Endothelial cell of umbilical vein (primary cell): ENCODE data around the gene FAM163A. TPM values are rescaled to one million over a fixed set of nuclear protein-coding genes. Genes with fewer than 3 reads are reported as not detected.

Experiments
- BruUV-seq: library from RNA; stranded (reverse); fragments of 400-500 nt; replicated peaks from 2 replicates; lab custom pipeline; 2021; lab: Mats Ljungman, UMichigan
- CTCF ChIA-PET: fragments of 300-600, 350-600 bp; sonication (Branson Sonifier 250); formaldehyde crosslinking; loops from one replicate; lab custom pipeline; 2021; ENCODE audit warnings: antibody characterized with exemption, inconsistent platforms; lab: Charles Lee
- POLR2A ChIA-PET: fragments of 300-600, 350-600 bp; sonication (Branson Sonifier 250); formaldehyde crosslinking; loops from one replicate; lab custom pipeline; 2021; ENCODE audit warnings: antibody characterized with exemption, inconsistent platforms; lab: Charles Lee
- DNase-seq: peaks from one replicate; pipeline ENCODE4 v3.0.0-alpha.2; 2011; ENCODE audit warnings: low read depth, low spot score
- FAIRE-seq: peaks from 2 replicates; lab custom pipeline; 2011; peaks lifted over from hg19 to GRCh38; lab: Jason Lieb, UNC
- H2AFZ ChIP-seq: 2 replicates; pipeline ENCODE4 v1.6.0; 2012; ENCODE audit warnings: low read depth, low read length, control low read depth, inconsistent platforms
- H3K27ac ChIP-seq: 2 replicates; pipeline ENCODE4 v1.5.1; 2011; ENCODE audit warnings: low read depth, mild to moderate bottlenecking, control low read depth, low read length, moderate library complexity; ENCODE audit not compliant: insufficient read depth
- H3K27me3 ChIP-seq, 2 experiments: 2 replicates each; pipeline versions ENCODE4 v1.6.0 to v1.6.1; 2011; ENCODE audit warnings: low read length in 2 of 2, mixed read lengths in 1 of 2; ENCODE audit not compliant: control insufficient read depth in 2 of 2, insufficient read depth in 2 of 2
- H3K36me3 ChIP-seq, 2 experiments: 2 replicates in 1 of 2; 3 replicates in 1 of 2; pipeline ENCODE4 v1.5.1; 2011; ENCODE audit warnings: low read length in 2 of 2, mild to moderate bottlenecking in 1 of 2, moderate library complexity in 1 of 2; ENCODE audit not compliant: control insufficient read depth in 2 of 2, insufficient read depth in 2 of 2; ENCODE audit errors: extremely low read depth in 1 of 2
- H3K4me1 ChIP-seq: 3 replicates; pipeline ENCODE4 v1.5.1; 2011; ENCODE audit warnings: mild to moderate bottlenecking, low read length; ENCODE audit not compliant: control insufficient read depth, insufficient read depth; ENCODE audit errors: extremely low read depth
- H3K4me2 ChIP-seq: 2 replicates; pipeline ENCODE4 v1.6.1; 2011; ENCODE audit warnings: low read length, control low read depth, mixed read lengths; ENCODE audit not compliant: insufficient read depth
- H3K4me3 ChIP-seq, 3 experiments: fragments of 200-600 bp in 1 of 3; sonication (generic), shearing (Covaris generic) in 1 of 3; replicated peaks in 1 of 3; 2 replicates each; pipeline ENCODE4 v1.5.1; 2011 to 2016; ENCODE audit warnings: control low read depth in 3 of 3, low read length in 3 of 3, mild to moderate bottlenecking in 2 of 3, inconsistent platforms in 1 of 3, low read depth in 1 of 3, moderate library complexity in 1 of 3; ENCODE audit not compliant: insufficient read depth in 1 of 3
- H3K79me2 ChIP-seq: 2 replicates; pipeline ENCODE4 v1.6.0; 2012; ENCODE audit warnings: low read length, inconsistent platforms; ENCODE audit not compliant: control insufficient read depth, insufficient read depth
- H3K9ac ChIP-seq: replicated peaks from 2 replicates; pipeline ENCODE3; 2011; ENCODE audit warnings: low read length, control low read depth; ENCODE audit not compliant: insufficient read depth; ENCODE audit errors: extremely low read depth
- H3K9me1 ChIP-seq: replicated peaks from 3 replicates; pipeline ENCODE4 v1.6.0; 2011; ENCODE audit warnings: mild to moderate bottlenecking, low read length; ENCODE audit not compliant: control insufficient read depth, insufficient read depth; ENCODE audit errors: extremely low read depth
- H3K9me3 ChIP-seq: replicated peaks from 2 replicates; pipeline ENCODE4 v1.5.1; 2012; ENCODE audit warnings: low read length, inconsistent platforms; ENCODE audit not compliant: control insufficient read depth, insufficient read depth
- H4K20me1 ChIP-seq: replicated peaks from 2 replicates; pipeline ENCODE3; 2011; ENCODE audit warnings: mild to moderate bottlenecking, low read length; ENCODE audit not compliant: control insufficient read depth, insufficient read depth; ENCODE audit errors: extremely low read depth
- CTCF ChIP-seq, 2 donors: IDR thresholded peaks; 1 replicate in 1 of 2; 2 replicates in 1 of 2; pipeline ENCODE4 v1.5.1; 2011; ENCODE audit warnings: low read length in 2 of 2, mild to moderate bottlenecking in 2 of 2, moderate library complexity in 2 of 2, control low read depth in 1 of 2, inconsistent platforms in 1 of 2, low read depth in 1 of 2; ENCODE audit not compliant: insufficient read depth in 1 of 2; ENCODE audit errors: extremely low read depth in 1 of 2
- EZH2 ChIP-seq: IDR thresholded peaks from 2 replicates; pipeline ENCODE4 v1.6.1; 2012; ENCODE audit warnings: borderline replicate concordance, low read depth, mild to moderate bottlenecking, moderate library complexity, low read length, inconsistent platforms; ENCODE audit not compliant: severe bottlenecking
- FOS ChIP-seq: IDR thresholded peaks from 2 replicates; pipeline ENCODE4 v1.6.1; 2011; ENCODE audit warnings: mild to moderate bottlenecking, low read length, moderate library complexity, borderline replicate concordance; ENCODE audit not compliant: insufficient read depth
- GATA2 ChIP-seq: IDR thresholded peaks from 2 replicates; pipeline ENCODE4 v1.7.0; 2011; ENCODE audit warnings: low read depth, mild to moderate bottlenecking, moderate library complexity, mixed read lengths, low read length; ENCODE audit not compliant: insufficient read length, insufficient read depth
- JUN ChIP-seq: IDR thresholded peaks from 2 replicates; pipeline ENCODE4 v1.6.1; 2011; ENCODE audit warnings: borderline replicate concordance, low read depth; ENCODE audit not compliant: insufficient read length, insufficient read depth
- MAX ChIP-seq: IDR thresholded peaks from 2 replicates; pipeline ENCODE4 v1.6.1; 2011; ENCODE audit not compliant: insufficient read depth, insufficient read length
- MYC ChIP-seq: IDR thresholded peaks from one replicate; pipeline ENCODE4 v1.6.1; 2011; ENCODE audit warnings: mild to moderate bottlenecking, low read depth, low read length
- POLR2A ChIP-seq: IDR thresholded peaks from 2 replicates; pipeline ENCODE4 v1.6.1; 2012; ENCODE audit warnings: low read depth, mild to moderate bottlenecking, control low read depth, low read length
- POLR2AphosphoS5 ChIP-seq: IDR thresholded peaks from 2 replicates; pipeline ENCODE4 v1.6.1; 2012; ENCODE audit warnings: low read depth, mild to moderate bottlenecking, control low read depth, low read length, moderate library complexity; ENCODE audit not compliant: insufficient read depth
- dilution Hi-C: fragments of 300-500 bp; cut with MboI; formaldehyde crosslinking; loops from one replicate; pipeline ENCODE4 v1.15.0; 2019; ENCODE audit warnings: low sequenced_read_pairs; ENCODE audit not compliant: extremely low pct_ligation_motif_present
- intact Hi-C: fragments of 100-400 bp; cut with micrococcal nuclease; formaldehyde crosslinking; loops from one replicate; pipeline ENCODE4 v1.10.0; 2022
- polyA plus RNA-seq, 4 experiments: library from polyadenylated mRNA; depleted of rRNA in 3 of 4; stranded (reverse) in 3 of 4; unstranded in 1 of 4; fragments of >200 nt; gene quantifications; 2 replicates each; pipeline versions ENCODE4 v1.2.1 to v1.2.3, GENCODE V29; 2011 to 2012; ENCODE audit warnings: missing spikeins in 1 of 4
- total RNA-seq: library from RNA; stranded (reverse); gene quantifications from 2 replicates; pipeline ENCODE4 v1.2.3, GENCODE V29; 2021

The FAM163A gene
- total and polyA plus RNA-seq, 2 donors (not counting 3 experiments of a cell fraction or from before 2014, with no cell fraction given), result not detected

DNA sequence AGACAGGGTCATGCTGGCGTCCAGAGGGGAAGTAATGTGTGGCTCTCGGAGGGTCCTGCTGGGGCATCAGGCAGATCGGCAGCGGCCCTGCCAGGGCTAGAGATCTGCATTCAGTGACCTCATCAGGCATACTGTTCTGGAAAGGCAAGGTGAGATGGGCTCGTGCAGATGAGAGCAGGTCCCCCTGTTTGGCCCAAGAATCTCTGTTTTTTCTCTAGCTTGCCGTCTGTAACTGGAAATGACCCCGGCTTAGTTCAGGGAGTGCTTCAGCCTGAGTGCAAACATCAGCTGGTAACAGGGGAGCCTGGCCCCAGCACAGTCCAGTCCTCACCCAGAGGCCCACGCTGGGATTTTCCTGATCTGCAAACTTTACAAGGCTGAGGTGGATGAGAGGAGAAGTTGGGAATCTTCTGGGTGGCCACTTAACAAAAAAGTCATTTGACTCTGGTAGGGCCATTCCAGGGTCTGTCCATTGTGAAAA, 2.1 kb downstream of the FAM163A start:
- Histone ChIP-seq H3K9ac (no peak overlapping the region), H3K4me3 (no peak overlapping the region), H3K4me2 (no peak overlapping the region), H3K9me3 (no peaks in the 10 kb centered on the region), H3K27ac (no peak overlapping the region), H3K27me3 (peaks cover 53 to 85% of the 10 kb centered on the region in 2 experiments), H3K4me1 (no peaks in the 10 kb centered on the region), H2AFZ (no peak overlapping the region), H4K20me1 (no peaks in the 10 kb centered on the region), H3K79me2 (no peaks in the 10 kb centered on the region), H3K9me1 (no peaks in the 10 kb centered on the region), H3K36me3 (no peaks in the 10 kb centered on the region)
- DNase-seq, result no peak
- CTCF ChIA-PET, result interaction anchor here (1.9 kb wide), 1 partner anchor 65 kb away, joined by 9 read pairs; no protein-coding TSS in a partner anchor
- dilution Hi-C loops, result no loop called here
- BruUV-seq, result no TSS peak
- intact Hi-C loops, result no loop called here
- no peak for FAIRE-seq
- TF ChIP-seq JUN (no peak), GATA2 (no peak), CTCF (IDR thresholded peaks at IDR 0.05; ENCODE audit: extremely low read depth in 1 of 2, insufficient read depth in 1 of 2, low read depth in 1 of 2, low read length in 2 of 2) (no peak), FOS (no peak), POLR2AphosphoS5 (no peak), MYC (no peak), POLR2A (no peak), EZH2 (no peak), MAX (no peak)
- POLR2A ChIA-PET, result no interaction called here
